Stimulated activated CD4-positive, alpha-beta T cell treated with anti-CD3 and anti-CD28 coated beads, Interleukin-15, amount 100 ng/mL, for 1 hour (primary cell): ENCODE data around the gene SMIM35.

Experiments
- DNase-seq, 2 donors: peaks; one replicate each; pipeline ENCODE4 v3.0.0-alpha.2; 2020; ENCODE audit warnings: low read depth in 1 of 2, low spot score in 1 of 2

The SMIM35 gene

DNA sequence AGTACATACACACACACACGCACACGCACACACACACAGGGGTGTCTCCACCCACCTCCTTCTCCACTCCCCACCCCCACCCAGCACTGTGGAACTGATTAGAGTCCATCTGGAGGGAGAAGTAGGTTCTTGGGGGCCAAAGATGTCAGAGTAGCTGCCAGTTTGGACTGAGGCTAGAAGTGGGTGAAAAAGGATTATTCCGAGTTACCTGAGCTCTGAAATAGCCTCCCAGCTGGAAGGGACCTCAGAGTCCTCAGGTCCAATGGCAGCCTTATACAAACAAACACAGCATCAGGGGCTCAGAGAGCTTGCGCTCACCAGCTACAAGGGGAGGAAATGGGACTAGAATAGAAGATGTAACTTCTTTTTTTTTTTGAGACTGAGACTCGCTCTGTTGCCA lies 79.7 kb downstream of the SMIM35 start:
- DNase-seq, result no peak

GRCh38 chr11:118006153-118006534 lies 80.6 kb downstream of the SMIM35 start:
- DNase-seq, result no peak

GRCh38 chr11:118005224-118006152 lies 81.3 kb downstream of the SMIM35 start:
- no peak for DNase-seq

- no peak for DNase-seq
Observed at GRCh38 chr11:118004543-118005223, 82.1 kb downstream of the SMIM35 start.

DNA sequence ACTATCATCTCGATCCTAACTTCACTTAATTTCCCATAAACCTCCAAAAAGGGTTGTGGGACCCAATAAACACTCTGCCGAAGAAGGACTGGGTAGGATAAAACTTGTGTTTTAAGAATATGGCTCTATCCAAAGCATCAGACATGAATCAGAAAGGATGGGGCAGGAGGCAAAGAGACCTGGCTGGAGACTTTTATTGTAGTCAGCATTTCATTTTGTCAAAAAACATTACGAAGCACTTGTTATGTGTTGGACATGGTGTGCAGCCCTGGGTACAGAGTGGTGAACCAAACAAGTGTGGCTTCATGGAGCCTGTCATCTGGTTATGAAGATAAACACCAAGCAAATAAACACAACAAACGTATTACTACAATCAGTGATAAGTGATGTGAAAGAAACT lies 83.3 kb downstream of the SMIM35 start:
- DNase-seq, result no peak

- peak in 1 of 2 donors; percentile 26 for DNase-seq
Observed at GRCh38 chr11:118002541-118003423, 84.0 kb downstream of the SMIM35 start.

DNA sequence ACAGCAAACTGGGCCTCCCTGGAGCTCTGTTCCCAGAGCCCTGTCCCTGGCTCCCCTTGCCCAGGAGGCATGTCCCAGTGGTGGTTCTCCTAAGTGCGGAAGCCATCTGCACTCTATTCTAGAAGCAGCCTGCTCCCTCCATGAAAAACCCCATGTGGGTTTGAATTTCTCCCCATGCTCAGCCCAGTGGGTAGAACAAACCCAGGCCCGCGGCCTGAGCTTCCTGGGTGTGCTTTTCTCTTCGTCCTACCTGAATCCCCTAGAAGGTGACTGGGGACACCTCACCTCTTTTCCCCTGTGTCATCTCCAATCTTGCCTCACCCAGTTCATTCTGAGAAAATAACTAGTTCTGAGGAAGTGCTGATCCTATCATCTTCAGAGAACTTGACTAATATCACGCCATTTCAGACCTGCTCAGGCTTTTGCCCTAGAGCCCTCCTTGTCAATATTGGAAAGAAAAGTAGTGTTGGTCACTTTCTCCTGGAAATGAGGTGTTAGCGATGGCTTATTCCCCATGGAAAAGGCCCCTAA lies 84.7 kb downstream of the SMIM35 start:
- peak in 1 of 2 donors; percentile 30 for DNase-seq

DNA sequence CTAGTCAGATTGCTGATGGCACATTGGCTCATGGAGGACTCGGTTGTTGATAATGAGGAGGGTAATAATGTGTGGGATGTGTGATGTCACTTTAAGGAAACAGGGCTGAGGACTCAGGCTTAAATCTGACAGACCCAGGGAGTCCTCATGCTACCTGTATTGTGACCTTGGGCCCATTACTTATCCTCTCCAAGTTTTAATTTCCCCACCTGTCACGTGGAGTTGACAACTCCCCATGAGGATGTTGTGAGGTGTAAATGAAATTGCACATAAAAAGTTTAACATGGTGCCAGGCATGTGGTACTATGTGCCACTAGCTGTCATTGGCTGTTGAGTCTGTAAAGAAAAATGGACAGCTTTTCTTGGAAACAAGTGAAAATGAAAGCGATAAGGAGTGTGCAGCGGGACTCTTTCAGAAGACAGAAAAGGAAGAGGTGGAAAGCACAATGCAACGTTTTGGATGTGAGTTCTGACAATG lies 85.2 kb downstream of the SMIM35 start:
- DNase-seq, result no peak

DNA sequence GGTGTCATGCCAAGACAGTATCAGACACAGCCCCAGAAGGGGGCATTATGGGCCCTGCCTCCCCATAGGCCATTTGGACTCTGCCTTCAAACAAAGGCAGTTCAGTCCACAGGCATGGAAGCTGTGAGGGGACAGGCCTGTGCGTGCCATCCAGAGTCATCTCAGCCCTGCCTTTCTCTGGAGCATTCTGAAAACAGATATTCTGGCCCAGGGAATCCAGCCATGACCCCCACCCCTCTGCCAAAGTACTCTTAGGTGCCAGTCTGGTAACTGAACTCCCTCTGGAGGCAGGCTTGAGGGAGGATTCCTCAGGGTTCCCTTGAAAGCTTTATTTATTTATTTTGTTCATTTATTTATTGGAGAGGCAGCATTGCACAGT lies 85.9 kb downstream of the SMIM35 start:
- no peak for DNase-seq

GRCh38 chr11:118000067-118000849 lies 86.5 kb downstream of the SMIM35 start:
- no peak for DNase-seq

DNA sequence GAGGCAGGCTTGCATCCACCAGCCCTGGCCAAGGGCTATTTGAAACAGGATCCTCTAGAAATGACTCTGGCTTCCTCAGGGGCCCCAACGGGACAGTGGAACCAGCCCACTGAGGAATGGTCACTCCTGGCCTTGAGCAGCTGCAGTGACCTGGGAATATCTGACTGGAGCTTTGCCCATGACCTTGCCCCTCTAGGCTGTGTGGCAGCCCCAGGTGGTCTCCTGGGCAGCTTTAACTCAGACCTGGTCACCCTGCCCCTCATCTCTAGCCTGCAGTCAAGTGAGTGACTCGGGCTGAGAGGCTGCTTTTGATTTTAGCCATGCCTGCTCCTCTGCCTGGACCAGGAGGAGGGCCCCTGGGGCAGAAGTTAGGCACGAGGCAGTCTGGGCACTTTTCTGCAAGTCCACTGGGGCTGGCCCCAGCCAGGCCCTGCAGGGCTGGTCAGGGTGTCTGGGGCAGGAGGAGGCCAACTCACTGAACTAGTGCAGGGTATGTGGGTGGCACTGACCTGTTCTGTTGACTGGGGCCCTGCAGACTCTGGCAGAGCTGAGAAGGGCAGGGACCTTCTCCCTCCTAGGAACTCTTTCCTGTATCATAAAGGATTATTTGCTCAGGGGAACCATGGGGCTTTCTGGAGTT lies 87.3 kb downstream of the SMIM35 start:
- no peak for DNase-seq

GRCh38 chr11:117998664-117999353 lies 88.0 kb downstream of the SMIM35 start:
- DNase-seq, result no peak

DNA sequence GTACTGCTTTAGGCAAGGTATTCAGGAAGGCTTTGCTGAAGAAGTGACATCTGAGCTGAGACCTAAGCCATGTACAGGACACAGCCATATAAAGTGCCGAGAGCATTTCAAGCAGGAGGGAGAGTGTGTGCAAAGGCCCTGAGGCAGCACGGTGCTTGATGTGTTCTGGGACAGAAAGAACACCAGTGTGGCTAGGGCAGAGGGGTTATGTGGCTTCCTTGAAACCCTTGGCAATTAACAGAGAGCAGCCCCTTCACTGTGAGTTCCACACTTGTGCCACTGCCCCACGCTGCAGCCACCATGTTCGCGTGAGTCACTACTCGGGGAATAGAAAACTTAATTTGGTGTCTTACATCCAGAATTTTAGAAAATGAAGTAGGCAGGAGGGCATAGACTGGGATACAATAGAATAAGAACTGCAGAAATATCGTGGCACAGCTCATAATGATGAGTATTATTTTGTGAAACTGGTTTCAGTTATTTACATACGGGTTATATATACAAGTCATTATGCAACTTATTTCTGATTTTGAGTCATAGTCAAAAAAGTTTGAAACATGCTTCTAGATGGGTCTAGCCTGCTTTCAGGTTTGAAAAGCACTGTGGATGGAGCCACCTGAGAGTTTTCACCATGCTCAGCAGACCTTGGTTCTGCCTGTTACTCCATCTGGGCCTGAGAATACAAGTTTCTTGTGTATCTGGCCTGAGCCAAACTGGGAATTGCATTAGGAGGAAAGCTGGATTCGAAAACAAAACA lies 88.8 kb downstream of the SMIM35 start:
- DNase-seq, result no peak

- DNase-seq, result no peak
Observed at GRCh38 chr11:117997406-117997805, 89.4 kb downstream of the SMIM35 start.

GRCh38 chr11:117996058-117996457 lies 90.7 kb downstream of the SMIM35 start:
- no peak for DNase-seq

GRCh38 chr11:117995472-117995871 lies 91.3 kb downstream of the SMIM35 start:
- DNase-seq, result no peak

DNA sequence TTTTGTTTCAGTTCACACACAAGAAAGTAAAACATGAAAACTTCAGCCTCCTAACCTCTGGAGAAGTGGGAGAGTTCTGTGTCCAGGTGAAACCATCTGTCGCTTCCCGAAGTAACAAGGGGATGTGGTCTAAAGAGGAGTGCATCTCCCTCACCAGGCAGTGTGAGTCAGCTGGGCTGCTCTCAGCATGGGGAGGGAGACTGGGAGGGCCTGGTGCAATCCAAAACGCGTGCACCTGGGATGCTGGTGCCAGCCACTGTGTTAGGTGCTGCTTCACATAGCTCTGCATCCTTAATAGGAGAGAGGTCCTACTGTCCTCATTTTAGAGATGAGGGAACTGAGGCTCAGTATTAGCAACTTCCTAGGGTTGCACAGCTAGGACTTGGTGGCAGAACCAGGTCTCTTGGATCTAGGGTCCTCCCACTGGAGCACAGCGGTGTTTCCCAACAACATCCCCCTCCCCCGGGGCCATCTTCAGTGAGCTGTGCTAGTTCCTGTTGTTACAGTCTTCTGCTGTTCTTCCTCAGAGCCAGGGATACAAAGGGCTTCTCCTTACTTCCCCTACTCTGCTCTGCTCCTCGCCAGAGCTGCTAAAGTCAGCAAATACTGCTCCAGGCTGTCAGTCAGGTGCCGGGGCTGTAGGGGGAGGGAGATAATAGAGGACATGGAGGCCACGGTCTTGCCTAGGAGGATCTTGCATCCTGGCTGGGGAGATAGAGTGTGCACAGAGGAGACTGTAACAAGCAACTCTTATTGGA lies 92.6 kb downstream of the SMIM35 start:
- no peak for DNase-seq

DNA sequence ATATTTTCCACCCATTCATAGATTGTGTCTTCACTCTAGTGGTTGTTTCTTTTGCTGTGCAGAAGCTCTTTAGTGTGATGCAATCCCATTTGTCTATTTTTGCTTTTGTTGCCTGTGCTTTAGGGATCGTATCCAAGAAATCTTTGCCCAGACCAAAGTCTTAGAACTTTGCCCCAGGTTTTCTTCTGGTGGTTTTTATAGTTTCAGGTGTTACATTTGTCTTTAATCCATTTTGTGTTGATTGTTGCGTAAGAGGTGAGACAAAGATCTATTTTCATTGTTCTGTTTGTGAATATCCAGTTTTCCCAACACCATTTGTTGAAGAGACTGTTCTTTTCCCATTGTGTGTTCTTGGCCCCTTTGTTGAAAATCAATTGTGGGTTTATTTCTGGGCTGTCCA lies 94.1 kb downstream of the SMIM35 start:
- no peak for DNase-seq
